ENCODE results near the gene KCTD2. TPM values are rescaled to one million over a fixed set of nuclear protein-coding genes. Genes with fewer than 3 reads are reported as not detected.
A peak's percentile ranks its signal among the peaks of the same experiment; 100 is the strongest.

Gene KCTD2
- total RNA-seq, 2 donors from 2014 or later: 27.7 to 32.8 TPM

DNA sequence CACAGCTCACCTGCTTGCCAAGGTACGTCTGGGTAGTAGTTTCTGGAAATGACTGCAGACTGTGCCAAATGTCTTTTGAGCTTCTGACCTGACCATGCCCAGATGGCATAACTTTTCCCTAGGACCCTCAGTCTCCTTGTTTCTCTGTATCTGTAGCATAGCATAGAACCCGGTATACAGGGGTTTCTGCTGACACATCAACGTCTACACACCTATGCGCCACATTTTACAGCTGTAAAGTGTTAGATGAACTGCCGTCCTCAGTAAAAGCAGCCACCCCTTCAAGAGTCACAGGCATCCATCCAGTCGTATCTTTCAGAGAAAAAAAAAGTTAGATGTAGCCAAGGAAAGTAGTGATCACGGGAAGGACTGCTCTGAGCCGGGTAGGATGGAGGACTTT is 17.4 kb downstream of the KCTD2 start:
- no peak overlapping the region for H3K9ac ChIP-seq (ENCODE audit: extremely low read depth, low read length, poor library complexity, severe bottlenecking)
- H3K4me3 Mint-ChIP-seq: no peak overlapping the region
- peaks cover 60% of the 10 kb centered on the region for H3K36me3 Mint-ChIP-seq (ENCODE audit: low read depth)
- H3K36me3 ChIP-seq (ENCODE audit: control insufficient read depth, insufficient read depth, low read length): peaks cover 54% of the 10 kb centered on the region
- no peaks in the 10 kb centered on the region for H3K9me3 Mint-ChIP-seq
- H3K4me1 Mint-ChIP-seq: peaks cover 11% of the 10 kb centered on the region
- 96 to 97% methylated on average over 8 of the region's 8 CpGs for WGBS, 2 experiments (ENCODE audit: insufficient coverage in 1 of 2, insufficient read length in 1 of 2)
- TF ChIP-seq, protein P1, sequence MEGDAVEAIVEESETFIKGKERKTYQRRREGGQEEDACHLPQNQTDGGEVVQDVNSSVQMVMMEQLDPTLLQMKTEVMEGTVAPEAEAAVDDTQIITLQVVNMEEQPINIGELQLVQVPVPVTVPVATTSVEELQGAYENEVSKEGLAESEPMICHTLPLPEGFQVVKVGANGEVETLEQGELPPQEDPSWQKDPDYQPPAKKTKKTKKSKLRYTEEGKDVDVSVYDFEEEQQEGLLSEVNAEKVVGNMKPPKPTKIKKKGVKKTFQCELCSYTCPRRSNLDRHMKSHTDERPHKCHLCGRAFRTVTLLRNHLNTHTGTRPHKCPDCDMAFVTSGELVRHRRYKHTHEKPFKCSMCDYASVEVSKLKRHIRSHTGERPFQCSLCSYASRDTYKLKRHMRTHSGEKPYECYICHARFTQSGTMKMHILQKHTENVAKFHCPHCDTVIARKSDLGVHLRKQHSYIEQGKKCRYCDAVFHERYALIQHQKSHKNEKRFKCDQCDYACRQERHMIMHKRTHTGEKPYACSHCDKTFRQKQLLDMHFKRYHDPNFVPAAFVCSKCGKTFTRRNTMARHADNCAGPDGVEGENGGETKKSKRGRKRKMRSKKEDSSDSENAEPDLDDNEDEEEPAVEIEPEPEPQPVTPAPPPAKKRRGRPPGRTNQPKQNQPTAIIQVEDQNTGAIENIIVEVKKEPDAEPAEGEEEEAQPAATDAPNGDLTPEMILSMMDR (conservative IDR thresholded peaks at IDR 0.05): no peak
- H3K4me1 ChIP-seq (ENCODE audit: control insufficient read depth, insufficient read depth, low read length): peaks cover 8% of the 10 kb centered on the region
- no peak for DNase-seq
- H3K4me3 ChIP-seq (ENCODE audit: low read length): no peak overlapping the region
- no peak overlapping the region for H3K27ac ChIP-seq (ENCODE audit: low read depth, low read length)
- no peaks in the 10 kb centered on the region for H3K27me3 Mint-ChIP-seq (ENCODE audit: insufficient read depth)
- H3K9me3 ChIP-seq (ENCODE audit: control insufficient read depth, low read length): no peaks in the 10 kb centered on the region
- no peaks in the 10 kb centered on the region for H3K27me3 ChIP-seq (ENCODE audit: control insufficient read depth, insufficient read depth, low read length, poor library complexity, severe bottlenecking)
- peak overlapping the region; percentile 56 for H3K27ac Mint-ChIP-seq

DNA sequence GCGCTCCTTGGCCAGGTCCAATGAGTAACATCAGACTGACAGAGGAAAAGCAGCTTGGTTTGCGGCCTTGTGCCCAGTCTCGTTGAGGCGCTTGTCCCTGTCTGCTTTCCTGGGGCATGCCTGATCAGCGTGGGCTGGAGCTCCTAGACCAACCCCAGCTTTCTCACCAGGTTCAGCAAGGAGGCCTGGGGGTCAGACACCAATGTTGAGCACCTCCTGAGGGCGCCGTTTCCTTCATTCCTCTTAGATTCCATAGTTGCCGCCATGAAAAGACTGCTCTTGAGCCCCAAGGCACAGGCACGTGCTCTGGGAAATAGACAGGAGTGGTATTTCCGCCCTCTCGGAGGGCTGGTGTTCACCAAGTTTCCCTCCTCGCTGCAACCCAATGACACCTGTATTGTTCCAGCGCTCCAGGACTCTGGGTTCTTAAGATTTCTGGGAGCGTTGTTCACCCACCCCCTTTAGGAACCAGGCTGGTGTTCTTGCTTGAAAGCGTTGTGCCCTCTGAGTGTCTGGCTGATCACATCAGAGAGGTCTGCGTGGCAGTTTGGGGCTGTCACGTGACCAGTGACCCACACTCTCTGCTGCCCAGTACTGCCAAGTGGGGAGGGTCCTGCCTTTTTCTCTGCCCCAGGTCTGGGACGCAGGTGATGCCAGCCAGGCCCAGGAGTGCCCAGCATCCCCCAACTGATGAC is 18.0 kb downstream of the KCTD2 start:
- H3K27me3 Mint-ChIP-seq (ENCODE audit: insufficient read depth): no peaks in the 10 kb centered on the region
- no peak overlapping the region for H3K9ac ChIP-seq (ENCODE audit: extremely low read depth, low read length, poor library complexity, severe bottlenecking)
- peaks cover 8% of the 10 kb centered on the region for H3K4me1 ChIP-seq (ENCODE audit: control insufficient read depth, insufficient read depth, low read length)
- H3K27ac Mint-ChIP-seq: peak overlapping the region; percentile 56
- H3K36me3 ChIP-seq (ENCODE audit: control insufficient read depth, insufficient read depth, low read length): peaks cover 50% of the 10 kb centered on the region
- H3K9me3 Mint-ChIP-seq: peaks cover 1% of the 10 kb centered on the region
- H3K4me3 Mint-ChIP-seq: no peak overlapping the region
- H3K4me3 ChIP-seq (ENCODE audit: low read length): no peak overlapping the region
- 95 to 97% methylated on average over 14 to 18 of the region's 18 CpGs for WGBS, 2 experiments (ENCODE audit: insufficient coverage in 1 of 2, insufficient read length in 1 of 2)
- peak; percentile 84 for DNase-seq
- H3K27me3 ChIP-seq (ENCODE audit: control insufficient read depth, insufficient read depth, low read length, poor library complexity, severe bottlenecking): no peaks in the 10 kb centered on the region
- H3K27ac ChIP-seq (ENCODE audit: low read depth, low read length): no peak overlapping the region
- H3K36me3 Mint-ChIP-seq (ENCODE audit: low read depth): peaks cover 55% of the 10 kb centered on the region
- H3K4me1 Mint-ChIP-seq: peaks cover 6% of the 10 kb centered on the region
- H3K9me3 ChIP-seq (ENCODE audit: control insufficient read depth, low read length): no peaks in the 10 kb centered on the region
- TF ChIP-seq, protein P1 (conservative IDR thresholded peaks at IDR 0.05): peak; percentile 52

DNA sequence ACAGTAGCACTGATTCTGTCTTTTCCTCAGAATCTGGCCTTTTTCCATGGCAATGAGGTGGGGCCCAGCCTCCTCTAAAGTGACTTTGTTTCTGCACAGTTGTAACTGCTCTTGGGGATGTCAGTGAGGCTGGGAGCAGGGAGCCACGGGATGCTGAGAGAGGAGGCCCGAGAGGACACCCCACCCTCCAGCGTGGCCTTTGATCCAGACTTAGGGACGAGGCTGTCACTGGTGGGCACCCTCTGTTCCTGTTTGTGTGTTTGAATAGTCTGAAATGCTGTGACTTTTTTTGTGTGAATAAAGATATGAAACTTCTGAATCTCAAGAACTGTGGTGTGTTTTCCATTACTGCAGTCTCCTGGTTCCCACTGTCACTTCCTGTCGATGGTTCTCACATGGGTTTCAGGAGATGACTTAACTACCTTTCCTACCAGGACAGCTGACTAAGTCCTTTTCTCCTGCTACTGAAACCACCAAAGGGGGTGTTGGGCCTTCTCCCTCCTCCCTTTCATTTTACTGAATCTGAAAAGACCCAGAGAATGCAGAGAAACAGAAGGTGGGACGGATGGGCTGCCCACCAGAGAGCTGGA is 18.6 kb downstream of the KCTD2 start:
- H3K27me3 Mint-ChIP-seq (ENCODE audit: insufficient read depth): no peaks in the 10 kb centered on the region
- H3K4me3 ChIP-seq (ENCODE audit: low read length): no peak overlapping the region
- H3K4me1 ChIP-seq (ENCODE audit: control insufficient read depth, insufficient read depth, low read length): peaks cover 3% of the 10 kb centered on the region
- TF ChIP-seq, protein P1 (conservative IDR thresholded peaks at IDR 0.05): no peak
- no peaks in the 10 kb centered on the region for H3K27me3 ChIP-seq (ENCODE audit: control insufficient read depth, insufficient read depth, low read length, poor library complexity, severe bottlenecking)
- peaks cover 44% of the 10 kb centered on the region for H3K36me3 ChIP-seq (ENCODE audit: control insufficient read depth, insufficient read depth, low read length)
- no peak overlapping the region for H3K27ac ChIP-seq (ENCODE audit: low read depth, low read length)
- no peak for DNase-seq
- peaks cover 3% of the 10 kb centered on the region for H3K4me1 Mint-ChIP-seq
- WGBS, 2 experiments (ENCODE audit: insufficient coverage in 1 of 2, insufficient read length in 1 of 2): 95 to 100% methylated on average over 3 to 6 of the region's 6 CpGs
- no peaks in the 10 kb centered on the region for H3K9me3 ChIP-seq (ENCODE audit: control insufficient read depth, low read length)
- peaks cover 1% of the 10 kb centered on the region for H3K9me3 Mint-ChIP-seq
- H3K36me3 Mint-ChIP-seq (ENCODE audit: low read depth): peaks cover 51% of the 10 kb centered on the region
- no peak overlapping the region for H3K9ac ChIP-seq (ENCODE audit: extremely low read depth, low read length, poor library complexity, severe bottlenecking)
- H3K4me3 Mint-ChIP-seq: no peak overlapping the region
- no peak overlapping the region for H3K27ac Mint-ChIP-seq
